Activated CD4-positive, alpha-beta T cell treated with anti-CD3 and anti-CD28 coated beads, Interleukin-2, amount 50 U/mL, for 48 hours (primary cell): Measurements from ENCODE around the gene RNF220.
A peak's percentile ranks its signal among the peaks of the same experiment; 100 is the strongest.

Experiments
- DNase-seq, 2 experiments: peaks; one replicate each; pipeline ENCODE4 v3.0.0-alpha.2; 2020

Gene RNF220

DNA sequence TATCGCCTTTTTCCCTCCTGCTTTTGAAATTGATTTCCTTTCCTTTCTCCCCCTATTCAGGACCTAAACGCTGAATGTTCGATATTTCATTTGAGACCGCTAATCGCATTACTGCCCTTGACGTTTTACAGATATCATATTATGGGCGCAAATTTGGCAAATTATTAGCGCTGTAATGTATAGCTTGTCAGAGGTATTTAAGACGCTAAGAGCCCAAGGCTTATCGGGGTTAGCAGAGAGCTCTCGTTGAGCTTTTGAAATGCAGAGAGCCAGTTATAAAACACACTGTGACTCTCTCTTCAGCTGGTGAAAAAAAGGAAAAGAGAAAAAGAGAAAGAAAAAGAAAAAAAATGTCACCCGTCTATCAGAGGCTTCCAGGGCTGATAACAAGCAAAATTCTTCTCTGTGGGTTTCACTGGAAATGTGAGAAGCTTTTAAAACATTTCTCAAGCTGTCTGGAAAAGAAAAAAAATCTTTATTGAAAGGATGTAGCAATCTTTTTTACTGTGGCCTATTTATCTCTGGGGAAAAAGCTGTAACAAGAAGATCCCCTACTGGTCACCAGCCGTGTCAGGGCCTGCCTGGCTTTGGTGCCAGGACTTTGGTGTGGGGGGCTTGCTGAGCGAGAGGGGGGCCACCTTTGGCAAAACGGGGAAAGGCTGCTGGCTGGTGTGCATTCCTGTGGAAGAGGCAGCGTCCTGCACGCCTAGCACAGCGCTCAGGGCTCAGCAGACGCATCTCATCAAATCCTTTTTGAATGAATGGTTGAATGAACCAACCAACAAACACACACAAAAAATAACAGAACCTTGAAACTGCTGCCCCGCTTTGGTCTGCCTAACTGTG is 119.8 kb downstream of the RNF220 start:
- no peak for DNase-seq

DNA sequence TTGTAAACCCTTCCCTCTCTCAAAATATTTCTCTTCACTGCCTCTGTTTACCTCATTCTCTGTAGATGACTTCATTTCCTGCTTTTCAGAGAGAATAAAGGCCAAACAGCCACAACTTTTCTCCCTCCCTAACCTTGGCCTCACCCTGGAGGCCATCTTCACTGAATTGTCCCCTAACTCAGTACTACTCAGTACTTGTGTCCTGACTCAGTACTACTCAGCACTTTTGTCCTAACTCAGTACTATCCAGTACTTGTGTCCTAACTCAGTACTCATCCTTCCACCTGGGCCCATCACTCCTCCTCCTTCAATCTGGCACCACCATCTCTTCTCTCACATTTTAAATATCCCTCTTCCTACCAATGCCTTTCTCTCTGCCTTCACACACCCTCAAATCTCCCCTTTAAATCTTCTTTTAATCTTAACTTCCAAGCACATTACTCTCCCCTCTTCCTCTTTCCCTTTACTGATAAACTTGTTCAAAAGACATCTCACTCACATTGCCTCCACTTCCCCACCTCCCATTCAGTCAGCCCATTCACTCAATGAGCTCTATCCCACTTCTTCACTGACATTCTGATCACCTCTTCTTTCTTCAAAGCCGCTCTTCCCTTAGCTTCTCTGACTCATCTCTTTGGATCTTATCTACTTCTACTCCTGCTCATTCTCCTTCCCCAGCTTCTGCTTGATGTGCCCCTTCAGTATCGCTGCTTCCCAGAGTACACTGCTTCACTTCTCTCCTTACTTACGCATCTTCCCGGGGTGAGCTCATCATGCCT is 121.4 kb downstream of the RNF220 start:
- no peak for DNase-seq

DNA sequence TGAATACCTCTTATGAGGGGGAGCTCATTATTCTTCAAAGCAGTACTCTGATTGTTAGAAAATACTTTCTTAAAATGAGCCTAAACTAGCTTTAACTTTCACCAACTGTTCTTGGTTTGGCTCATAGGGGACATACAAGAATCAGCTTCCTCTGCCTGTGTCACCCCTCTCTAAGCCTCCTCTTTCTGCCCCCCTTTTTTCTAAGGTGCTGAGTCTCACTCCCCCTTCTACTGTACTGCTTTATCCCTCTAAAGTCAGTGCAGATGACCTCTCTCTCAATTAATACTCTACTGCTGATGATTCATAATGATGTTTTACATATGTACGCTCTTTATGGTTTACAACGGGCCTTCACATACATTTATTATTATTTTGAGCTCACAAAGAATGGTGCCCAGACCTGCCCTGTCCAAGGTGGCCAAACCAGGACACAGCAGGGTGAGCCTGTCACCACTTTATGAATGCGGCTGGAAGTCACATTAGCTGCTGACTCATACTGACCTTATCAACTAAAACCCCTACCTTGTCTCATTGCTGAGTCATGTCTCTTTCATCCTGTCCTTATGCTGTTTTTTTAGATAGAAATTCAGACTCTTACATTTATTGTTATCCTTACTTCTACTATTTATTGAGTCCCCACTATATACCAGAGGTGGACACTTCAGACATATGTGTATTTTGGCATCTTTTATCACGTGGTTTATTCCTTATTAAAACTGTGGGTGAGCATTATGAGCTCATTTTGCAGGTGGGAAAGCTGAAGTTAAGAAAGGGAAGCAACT is 126.9 kb downstream of the RNF220 start:
- DNase-seq = peak; percentile 8 to 13

DNA sequence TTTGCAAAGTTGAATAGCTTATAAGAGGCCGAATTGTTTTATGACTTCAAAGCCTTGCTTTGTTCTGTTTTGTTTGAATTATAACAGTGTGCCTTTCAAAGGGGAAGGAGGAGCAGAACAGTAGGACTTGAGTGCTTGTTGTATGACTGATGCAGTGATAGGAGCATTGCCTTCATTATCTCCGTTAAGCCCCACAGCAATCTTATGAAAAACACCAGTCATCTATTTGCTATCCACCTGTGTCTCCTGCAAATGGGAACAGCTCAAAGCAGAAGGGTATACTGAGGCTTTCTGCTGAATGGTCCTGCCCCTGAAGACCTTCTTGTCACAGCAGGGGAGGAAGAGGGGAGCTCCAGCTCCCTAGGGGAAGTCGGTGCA is 127.5 kb downstream of the RNF220 start:
- no peak for DNase-seq

DNA sequence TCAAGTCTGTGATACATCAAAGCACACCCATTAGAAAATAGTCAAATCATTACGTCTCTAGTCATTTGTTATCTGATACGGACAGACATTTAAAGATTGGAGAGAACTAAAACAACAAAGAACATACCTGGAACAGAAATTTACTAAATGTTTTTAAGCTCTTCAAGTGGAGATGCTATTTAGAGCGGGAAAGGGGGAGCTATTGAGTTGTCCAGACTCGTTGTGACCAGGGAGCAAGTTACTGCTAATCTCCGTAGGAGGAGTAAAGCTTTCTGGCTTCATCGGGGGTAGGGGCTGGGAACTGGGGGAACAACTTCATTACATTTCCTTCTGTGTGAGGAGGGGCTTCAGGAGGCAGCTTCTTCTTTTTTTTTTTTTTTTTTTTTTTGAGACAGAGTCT is 129.7 kb downstream of the RNF220 start:
- no peak for DNase-seq

DNA sequence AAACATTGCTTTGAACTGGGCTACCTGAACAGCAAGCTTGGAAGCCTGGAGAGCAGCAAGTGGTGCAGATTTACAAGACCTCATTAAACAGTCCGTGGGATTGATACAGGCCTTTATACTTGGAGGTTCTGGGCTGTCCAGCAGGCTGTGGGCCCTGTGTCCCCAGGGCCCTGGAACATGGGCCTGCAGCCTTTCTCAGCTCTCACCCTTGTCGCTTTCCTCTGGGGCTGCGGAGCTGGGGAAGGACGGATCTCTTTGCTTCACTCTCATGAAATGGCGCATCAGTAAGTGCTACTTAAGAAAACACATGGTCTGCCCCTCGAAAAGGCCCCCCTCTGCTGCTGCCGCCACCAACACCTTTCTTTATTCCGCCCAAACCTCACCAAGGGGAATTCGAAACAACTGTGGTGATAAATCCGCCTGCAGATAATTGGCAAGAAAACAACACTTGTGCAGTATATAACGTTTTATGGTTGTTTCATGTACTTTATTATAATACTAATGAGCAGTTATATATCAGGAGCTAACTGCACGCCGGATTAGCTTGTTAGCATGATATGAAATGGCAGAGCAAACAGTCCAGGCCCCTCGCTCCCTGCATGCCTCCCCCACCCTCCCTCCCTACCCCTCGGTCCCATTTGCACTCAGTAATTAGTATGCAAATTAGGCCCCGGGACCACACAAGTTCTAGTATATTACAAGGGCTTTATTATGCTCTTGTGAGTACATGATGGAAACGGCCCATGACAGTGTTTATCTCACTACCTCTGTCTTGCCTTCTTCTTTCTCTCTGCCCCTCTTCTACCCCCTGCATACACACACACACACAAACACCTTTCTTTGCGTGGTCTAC is 131.5 kb downstream of the RNF220 start:
- DNase-seq = no peak

DNA sequence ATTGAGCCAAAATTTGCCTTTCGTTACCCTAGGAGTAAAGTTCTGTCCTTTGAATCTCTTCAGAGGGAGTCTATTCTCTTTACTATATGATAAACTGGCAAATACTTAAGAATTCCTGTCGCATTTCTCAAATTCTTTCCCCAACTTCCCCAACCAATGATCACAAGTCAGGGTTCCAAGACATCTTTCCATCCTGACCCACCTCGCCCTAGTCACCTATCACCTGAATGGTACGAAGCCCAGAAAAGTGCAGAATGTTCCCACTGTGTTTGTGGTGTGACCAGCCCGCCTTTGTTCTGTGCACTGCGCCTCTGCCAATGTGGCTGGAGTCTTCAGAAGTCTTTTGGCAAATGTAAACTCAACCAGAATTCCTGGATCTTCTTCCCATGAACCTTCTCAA is 132.5 kb downstream of the RNF220 start:
- no peak for DNase-seq

DNA sequence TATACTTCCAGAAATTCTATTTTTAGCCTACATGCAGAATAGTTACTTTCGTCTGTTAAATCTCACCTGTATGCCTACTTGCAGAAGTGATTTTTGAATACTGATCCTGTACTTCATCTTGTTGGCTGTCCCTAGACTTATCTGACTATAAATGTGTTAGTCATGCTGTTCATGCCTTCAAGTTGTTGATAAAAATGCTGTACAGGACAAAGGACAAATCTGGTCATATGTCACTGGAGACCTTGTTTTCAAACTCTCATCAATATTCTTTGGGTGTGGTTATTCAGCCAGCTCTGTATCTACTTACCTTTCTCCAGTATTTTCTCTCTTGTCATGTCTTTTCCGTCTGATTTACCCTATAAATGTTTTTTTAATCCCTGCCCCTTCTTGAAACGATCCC is 132.9 kb downstream of the RNF220 start:
- no peak for DNase-seq

DNA sequence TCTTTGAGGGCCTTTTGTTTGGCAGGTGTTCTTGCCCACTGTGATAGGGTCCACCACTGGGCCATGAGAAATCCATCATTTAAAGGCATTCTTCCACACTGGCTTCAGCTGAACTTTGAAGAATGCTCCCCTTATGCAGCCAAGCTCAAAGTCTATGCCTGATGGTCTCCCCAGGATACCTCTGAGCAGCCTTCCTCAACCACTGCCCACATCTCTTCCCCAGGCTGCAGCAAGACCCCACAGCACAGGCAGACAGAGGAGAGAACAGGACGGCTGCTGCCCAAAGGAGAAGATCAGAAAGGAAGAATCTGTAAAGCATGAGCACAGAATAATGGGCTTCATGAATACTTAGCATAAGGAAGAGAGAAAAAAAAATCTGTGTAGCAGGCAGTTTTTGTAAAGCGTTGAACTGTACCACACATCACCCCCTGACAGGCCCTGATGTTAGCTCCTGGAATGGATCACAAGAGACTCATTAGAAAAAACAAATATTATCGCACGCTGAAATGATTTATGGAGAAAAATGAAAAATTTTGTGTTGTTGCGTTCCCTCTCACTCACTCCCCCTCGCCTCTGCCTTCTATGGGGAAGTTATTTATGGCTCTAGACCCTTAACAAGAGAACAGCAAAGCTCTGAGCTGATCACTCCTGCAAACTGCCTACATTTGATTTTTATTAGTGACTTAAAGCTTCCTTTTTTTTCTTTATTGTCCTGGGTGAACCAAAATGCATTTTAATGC is 135.1 kb downstream of the RNF220 start:
- no peak for DNase-seq

DNA sequence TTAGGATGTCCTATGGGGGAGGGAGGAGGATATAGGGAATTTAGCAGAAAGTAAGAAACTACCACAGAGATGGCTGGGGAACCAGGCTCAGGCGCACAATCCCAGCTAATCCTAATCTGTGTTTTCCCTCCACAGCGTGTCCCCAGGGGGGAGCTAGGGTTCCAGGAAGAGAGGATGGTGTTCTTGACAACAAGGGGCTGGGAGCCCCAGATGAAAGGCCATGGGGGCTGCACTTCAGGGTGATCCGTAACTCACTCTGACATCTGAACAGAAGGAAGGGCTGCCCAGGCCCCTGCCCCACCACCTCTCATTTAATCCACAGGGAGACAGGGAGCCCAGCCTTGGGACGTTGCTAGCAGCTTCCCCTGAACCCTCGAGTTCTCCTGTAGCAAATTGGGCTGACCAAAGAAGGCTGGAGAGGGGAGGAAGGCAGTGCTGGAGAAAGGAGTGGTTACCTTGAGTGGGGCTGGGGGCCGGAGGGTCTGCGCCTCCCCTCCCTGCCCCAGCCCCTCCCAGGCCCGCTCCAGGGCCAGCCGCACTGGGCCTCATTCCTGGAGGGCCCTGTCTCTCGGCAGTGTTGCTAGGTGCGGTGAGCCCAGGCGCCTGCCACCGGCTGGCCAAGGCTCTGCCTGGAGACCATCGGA is 137.5 kb downstream of the RNF220 start:
- DNase-seq = no peak

DNA sequence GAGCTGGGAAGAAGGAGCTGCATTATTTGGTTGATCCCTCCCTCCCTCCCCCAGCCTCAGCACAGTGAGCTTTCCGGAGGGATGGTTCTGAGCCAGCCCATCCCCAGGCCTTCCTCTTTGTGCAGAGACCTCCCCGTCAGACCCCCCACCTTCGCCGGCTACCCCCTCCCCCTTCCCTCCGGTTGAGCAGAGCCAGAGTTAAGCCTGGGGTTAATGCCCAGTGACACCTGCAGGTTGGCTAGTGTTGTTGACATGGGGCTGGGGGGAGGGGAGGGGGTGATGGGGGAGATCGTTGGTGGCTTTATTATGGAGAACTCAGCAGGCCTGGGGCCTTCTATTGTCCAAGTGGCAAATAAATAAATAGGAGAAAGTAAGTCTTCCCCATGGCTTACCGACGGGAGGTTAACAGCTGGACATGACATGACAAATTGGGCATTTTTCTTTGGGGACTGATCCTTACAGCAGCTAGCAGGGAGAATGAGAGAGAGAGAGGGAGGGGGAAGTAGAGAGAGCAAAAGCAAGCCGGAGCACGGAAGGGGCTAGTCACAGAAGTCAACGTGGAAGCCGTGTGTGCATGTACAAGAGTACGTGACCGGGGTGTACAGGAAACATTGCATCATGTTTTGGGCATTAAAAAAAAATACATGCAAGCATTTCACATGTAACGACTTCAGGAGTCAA is 138.1 kb downstream of the RNF220 start:
- no peak for DNase-seq

DNA sequence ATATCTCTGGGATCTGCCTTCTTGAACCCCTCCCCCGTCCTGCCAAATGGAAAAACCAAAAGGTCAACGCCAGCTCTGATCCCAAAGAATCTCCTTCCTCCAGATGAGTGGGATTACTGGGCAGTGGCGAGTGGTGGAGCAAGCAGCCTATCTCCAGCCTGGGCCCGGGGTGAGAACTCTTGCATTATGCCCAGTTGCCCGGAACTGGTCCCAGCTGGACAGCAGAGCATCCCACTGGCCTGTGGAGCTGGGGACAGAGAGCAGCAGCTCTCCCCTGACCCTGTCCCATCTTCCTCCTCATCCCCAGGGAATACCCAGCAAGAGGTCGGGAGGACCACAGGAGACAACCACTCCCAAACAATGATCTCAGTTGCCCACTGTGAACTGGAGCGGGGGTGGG is 138.7 kb downstream of the RNF220 start:
- no peak for DNase-seq

DNA sequence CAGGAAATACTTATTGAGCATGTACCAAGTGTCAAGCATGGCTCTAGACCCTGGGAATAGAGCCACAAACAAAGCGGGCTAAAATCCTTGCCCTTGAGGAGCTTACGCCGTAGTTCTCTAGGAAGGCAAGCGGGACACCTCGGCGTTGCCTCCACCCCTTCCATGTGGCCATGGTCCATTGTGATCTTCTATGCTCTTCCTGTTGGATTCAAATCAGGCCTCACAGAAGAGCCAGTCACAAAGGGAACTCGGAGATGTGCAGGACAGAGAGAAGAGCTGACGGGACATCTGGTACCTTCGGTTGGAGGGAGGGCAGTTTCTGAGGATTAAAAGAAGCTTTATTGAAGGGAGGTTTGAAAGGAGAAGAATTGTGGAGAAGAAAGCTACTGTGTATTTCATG is 139.9 kb downstream of the RNF220 start:
- no peak for DNase-seq

DNA sequence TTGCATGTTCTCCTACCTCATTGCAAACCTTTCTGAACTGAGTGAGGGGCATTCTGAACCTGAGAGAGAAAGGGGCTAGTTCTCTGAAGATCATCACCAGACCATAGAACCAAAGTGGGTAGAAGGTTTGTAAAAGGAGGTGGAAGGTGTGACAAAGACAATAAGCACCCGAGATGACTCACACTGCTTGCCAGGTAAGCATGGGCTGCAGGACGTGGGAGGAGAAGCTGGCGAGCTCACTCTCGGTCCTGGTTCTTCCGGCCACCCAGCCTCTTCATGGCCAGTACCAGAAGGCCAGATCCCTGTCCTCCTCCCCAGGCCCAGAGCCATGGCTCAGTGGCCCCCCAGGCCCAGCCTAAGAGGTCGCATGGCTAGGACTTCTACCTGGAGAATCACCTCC is 140.9 kb downstream of the RNF220 start:
- no peak for DNase-seq

DNA sequence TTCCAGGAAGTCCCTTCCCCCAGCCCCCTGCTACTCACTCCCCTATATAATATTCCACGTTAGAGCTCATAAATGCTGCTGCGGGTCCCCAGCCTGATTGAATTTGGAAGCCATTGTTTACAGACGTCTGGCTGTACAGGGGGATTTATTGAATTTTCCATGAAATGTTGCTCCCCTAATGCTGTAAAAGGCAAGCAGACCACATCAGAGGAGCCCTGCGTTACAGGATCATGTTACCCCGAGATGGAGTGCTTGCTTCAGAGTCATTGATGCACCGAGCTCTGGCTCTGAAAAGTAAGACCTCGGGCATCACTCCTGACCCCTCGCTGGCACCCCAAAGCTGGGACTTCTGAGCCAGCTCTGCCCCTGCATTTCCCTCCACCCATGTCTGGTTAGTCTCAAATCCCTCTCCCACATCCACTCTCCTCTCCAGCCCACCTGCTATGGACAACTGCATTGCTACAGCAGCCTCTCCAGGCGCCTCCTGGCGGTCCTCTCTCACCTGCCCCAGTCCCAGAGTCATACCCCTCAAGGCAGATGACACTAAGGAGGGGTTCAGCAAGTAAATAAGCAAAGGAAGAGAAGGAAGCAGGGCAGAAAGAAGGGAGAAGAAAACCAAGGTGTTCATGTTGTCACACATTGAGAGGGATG is 141.5 kb downstream of the RNF220 start:
- no peak for DNase-seq

DNA sequence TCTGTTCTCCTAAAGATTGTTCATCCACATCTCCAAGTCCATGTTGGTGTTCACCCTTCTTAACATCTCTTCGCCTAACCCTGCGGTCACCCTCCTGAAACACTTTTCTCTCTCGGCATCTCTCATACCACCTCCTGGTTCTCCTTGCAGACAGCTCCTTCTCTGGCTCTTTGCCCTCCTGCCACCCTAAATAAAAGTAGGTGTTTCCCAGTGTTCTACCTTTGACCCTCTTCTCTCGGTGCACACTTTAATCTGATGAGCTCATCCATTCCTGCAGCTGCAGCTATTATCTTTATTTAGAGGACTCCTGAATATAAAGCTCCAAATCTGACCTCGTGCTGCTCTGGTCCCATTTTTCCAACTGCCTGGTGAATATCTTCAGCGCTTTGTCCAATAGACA is 142.3 kb downstream of the RNF220 start:
- DNase-seq = no peak

DNA sequence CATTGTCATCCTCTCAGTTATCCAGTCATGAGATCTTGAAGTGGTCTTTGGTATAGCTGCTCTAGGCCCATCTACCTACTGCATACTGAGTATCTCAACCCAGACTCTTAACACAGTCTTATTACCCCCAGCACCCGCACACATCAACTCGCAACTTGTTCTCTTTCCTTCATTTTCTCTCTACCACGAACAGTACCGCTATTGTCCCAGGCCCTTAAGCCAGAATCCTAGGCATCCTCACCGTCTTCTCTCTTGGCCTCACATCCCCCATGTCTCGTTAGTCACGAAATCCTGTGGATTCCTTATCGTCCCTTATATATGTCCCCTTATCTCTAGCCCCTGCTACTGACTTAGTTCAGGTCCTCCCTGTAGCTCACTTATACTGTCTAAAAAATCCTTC is 142.8 kb downstream of the RNF220 start:
- no peak for DNase-seq

DNA sequence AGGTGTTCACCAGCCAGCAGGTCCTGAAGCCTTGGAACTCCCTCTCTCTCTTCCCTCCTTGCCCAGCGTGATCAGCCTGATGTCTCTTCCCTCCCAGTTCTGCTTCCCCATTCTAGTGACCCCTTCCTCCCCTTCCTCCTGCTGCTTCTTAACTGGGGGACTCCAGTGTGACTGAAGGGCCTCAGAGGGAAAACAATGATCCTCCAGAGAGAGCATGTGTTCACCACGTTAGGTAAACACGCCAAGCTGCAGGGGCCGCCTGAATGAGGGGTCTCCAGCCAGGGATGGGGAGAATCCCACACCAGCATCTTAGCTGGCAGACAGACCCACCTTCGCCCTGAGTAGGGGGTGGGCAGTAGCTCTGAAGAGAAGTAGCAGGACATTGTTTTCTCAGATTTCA is 144.5 kb downstream of the RNF220 start:
- DNase-seq = no peak

DNA sequence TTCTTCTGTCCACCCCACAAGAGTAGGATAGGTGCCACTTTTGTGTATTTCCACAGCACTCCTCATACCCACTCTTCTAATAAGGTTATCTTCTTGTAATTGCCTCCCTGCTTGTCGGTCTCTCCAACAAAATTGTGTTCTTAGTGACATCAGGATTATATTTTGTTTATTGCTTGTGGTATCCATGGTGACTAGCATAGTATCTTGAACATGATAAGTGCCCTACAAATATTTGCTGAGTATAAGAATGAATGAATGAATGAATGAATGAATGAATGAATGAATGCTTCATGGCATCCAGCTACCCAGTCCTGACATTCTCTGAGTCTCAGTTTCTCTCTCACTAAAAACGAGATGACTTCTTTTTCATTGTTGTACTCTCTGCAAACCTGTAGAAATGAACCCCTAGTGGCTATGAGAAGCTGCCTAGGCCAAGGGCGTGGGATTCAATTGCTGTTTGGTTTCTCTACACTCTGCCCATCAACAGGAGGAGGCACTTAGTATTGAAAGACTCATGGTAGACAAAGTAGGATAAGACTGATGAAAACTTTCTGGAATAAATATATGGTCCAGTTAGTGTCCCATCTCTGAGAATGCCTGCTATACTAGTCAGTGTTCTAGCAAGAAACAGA is 148.2 kb downstream of the RNF220 start:
- no peak for DNase-seq

DNA sequence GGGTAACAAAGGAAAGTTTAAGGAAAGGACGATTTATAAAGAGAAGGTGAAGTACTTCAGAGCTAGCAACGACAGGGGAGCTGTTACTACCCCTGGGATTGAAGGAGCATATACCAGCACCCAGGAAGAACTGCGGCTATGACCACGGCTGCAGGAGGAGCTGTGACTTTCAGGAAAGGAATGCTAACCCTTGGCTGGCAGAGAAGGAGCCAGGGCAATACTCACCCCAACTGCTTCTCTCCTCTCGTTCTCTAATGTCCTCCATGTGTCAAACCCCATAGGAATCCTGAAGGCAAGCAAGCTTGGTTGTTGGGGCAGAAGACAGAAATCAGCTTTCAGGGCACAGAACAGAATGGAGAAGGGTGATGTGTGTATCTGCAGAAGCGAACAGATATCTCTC is 148.7 kb downstream of the RNF220 start:
- DNase-seq = no peak
